ENCODE measurements around the gene HOXC6.

Gene HOXC6

DNA sequence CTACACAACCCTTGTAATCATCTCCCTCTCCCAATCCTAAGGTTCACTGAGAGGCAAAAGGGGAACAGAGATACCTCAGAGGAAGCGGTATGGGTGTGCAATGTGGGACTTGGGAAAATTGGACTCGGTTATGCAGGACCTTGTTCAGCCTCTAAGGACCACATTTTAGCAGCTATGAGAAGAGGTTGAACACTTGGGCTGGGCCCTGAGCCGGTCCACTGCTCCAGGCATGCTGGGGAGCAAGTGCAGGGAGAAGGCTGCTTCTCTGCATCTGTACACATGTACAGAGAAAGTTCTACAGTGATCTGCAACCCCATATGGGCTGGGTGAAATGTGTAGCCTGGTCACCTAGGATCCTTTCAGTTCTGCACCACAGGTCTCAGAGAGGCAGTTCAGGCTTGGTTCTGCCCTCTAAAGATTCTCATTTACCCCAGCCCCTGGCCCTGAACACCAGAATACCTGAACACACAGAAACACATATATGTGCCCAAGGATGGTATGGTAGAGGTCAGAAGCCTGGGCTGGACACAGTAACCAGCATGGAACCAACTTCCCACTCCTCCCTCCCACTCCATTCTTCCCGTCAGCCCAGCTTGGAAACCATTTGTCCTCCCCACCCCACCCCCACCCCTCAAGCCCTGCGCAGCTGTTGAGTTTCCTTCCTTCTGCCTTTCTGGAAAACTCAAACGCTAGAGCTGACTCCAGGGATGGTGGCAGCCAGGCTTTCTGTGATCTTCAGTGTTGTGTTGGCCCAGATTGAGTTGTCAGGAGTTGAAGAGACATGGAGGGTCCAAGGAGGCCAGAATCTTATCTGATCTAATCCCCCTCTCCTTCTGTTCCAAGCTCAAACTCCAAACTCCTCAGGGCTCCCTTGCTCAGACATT, 15.0 kb downstream of the HOXC6 start:
- no peak for DNase-seq (ENCODE audit: low read depth)

DNA sequence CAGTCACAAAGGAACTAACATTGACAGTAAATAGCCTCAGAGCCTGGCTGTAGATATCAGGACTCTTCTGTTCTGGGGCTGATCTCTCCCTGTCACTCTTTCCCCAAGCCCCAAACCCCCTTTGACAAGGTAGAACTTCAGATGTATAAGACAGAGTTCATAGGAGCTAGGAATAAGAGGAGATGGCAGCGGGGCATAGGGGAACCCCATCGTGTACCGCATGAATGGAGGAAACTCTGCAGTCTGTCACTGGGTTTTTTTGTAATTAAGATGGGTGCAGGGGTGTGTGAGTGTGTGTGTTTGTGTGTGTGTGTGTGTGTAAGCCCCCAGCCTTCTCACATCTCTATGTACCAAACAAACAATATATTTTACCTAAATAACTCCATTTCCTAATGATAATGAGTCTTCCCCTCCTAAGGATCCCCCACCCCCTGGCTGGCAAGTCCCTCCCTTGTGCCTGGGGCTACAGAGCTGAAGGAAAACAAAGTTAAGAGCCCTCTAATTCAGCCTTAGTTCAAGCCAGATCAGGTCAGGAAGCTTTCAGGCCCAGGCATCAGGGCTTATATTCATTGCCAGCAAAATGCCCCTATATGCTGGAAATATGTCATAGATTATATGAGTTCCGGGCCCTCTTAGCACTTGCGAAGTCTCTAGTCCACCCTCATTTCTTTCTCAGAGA, 16.3 kb downstream of the HOXC6 start:
- DNase-seq (ENCODE audit: low read depth), result no peak

DNA sequence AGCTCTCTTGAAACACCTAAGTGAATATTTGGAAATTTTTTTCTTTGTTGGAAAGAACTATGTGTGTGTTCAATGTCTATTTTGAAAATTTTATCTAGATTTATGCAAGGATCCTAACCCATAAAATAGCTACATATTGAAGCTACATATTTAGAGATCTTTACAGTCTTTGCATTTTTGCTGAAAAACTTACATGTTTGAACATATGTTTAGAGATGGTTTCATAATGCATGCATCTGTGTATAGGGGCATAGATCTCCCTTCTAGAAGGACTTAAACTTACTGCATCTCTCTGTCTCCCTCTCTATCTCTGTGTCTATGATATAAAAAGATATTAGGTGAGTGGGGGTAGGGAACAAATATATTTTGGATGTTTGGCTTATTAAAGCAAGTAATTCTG, 17.2 kb downstream of the HOXC6 start:
- DNase-seq (ENCODE audit: low read depth), result no peak

DNA sequence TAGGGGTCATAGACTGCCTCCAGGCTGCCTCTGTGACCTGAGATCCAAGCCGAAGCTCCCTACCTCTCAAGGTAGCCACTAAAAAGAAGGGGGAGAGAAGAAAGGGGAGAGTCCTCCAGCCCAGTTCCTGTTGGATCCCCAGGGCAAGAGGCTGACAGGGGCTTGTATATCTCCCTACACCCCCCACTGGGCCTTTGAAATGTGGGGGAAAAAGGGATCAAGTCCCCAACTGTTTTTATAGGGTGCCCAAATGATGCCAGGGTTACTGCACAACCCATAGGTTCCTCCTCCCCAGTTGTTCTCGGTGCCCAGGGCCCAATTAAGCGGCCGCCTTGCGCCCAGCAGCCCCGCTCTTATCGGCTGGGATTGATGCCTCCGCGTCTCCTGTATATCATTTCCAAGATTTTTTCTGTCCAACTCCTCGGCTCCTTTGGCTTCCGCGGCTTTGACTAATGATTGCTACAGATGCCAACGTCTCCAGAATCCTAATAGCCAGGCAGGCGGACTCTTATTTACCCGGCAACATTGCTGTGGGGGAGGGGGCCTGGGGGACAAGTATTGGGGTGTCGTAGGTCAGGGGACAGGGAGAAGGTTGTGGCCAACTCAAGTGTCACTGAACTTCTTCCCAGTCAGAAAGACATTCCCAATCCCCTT, 17.8 kb downstream of the HOXC6 start:
- DNase-seq (ENCODE audit: low read depth), result no peak

DNA sequence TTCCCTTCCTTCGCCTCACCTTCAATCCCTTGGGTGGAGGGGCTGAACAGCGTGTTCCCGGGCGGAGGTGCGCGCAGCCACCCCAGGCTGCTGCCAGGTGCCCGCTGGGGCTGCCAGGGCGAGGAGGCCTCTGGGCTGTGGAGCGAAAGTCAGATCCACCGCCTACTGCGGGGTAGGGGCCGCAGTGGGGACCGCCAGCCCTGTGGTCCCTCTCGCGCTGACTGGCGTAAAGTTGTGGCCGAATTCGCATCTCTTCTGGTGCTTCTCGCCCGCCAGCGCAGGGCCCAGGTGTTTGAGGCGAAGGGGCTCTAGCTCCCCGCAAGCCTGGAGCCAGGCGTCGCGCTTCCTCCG, 18.5 kb downstream of the HOXC6 start:
- DNase-seq (ENCODE audit: low read depth), result no peak

DNA sequence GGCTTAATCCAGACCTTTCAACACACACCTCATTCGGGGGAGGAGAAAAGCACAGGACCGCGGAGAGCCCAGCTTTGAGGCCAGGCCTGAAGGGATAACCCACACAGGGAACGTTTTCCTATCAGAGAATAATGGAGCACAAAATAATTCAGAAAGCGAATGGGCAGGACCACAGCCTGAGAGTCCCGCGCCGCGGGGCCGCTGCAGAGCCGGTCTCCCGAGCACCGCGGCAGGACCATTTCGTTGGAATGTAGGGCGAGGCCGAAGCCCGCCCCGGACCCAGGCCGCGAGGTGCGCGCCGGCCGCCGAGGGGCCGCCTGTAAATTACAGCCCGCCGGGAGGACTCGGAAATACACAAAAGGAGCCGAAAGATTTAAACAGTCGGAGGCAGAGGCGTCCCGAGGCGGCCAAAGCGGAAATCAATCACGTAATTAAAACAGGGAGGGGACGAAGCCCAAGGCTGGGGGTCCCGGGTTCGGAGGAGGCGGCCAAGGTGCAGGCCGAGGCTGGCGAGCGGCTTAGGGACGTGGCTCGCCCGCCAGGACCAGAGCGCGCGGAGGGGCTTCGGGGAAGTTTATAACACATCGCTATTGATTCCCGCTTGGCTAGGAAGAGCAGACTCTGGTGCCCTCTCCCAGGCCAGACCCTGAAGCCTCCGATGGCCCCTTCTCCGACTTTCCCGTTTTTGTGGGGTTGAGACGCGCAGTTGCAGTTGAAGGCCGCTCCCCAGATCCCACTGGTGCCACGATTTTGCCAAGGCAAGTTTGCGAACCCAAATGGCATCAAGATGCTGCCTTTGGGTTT, 19.1 kb downstream of the HOXC6 start:
- no peak for DNase-seq (ENCODE audit: low read depth)

DNA sequence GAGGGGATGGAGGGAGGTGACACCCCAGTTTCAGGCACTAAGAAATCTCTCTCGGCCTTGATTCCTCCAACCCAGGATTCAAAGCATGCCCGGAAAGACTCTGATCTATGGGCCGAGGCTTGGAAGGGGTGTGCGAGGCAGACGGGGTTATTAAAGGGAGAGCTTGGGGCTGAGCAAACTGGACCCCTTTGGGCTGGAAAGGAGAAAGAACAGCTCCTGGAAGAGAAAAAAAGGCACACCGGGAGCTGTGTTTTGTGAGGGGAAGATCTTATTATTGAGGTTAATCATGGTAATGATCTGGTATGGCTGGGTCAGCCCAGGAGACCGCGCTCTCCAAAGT, 19.7 kb downstream of the HOXC6 start:
- DNase-seq (ENCODE audit: low read depth), result no peak

DNA sequence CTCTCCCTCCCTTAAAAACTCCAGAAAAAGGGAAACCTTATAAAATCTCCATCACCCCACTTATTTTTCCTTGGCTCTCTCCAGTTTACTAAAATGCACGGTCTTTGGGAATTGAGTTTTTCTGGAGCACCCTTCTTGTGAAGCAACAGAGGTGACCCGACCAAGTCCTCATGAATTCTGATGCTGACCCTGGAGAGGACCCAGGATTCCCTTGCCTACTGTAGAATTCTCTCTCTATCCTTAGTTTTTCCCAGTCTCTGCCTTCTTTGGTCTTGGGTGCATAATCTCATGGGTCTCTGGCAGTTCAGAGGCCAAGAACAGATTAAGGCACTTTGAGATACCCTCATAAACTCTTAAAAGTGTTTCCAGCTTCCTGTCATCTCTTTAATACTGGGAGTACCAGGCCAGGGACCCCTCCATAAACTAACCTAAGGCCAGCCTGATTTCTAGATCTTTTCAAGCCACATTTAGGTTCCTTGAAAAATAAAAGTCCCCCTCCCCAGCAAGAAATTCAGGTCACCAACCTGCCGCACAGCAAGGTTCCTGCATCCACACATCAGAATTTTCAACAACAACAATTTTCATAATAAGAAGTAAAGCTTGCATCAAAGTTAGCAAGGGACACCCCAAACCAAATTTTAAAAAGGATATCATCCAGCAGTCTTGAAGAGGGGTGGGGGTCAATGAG, 20.3 kb downstream of the HOXC6 start:
- DNase-seq (ENCODE audit: low read depth), result no peak

DNA sequence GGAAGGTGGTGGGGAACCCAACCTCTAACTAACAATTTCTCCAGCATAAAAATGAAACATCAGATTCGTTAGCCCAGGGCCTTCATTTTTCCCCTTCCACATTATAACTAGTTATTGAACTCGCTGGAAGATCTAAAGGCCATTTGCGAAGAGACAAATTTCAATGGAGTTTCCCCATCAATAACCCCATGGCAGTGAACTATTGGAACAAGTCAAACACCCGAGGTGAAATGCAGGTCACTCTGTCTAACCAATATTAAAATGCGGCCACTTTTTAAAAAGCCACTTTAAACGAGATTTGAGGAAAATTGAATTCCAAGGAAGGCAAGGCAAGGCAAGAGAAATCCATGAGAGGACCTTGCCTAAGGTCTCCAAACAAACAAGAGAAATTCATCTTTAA, 20.9 kb downstream of the HOXC6 start:
- DNase-seq (ENCODE audit: low read depth), result no peak

DNA sequence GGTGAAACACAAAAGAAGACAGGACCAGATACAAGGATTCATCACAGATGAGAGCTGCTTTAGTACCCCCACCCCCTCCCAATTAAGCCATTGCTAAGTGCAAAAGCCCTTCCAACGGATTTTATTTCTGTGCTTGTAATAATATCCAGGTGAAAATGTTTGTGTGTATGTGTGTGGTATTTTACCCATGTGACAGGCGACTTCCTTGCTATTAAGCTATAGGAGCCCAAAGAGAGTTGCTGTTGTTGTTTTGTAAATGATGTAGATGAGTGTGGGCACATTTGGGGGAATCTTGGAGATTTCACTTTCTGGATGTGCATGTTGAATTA, 22.2 kb downstream of the HOXC6 start:
- DNase-seq (ENCODE audit: low read depth), result no peak

DNA sequence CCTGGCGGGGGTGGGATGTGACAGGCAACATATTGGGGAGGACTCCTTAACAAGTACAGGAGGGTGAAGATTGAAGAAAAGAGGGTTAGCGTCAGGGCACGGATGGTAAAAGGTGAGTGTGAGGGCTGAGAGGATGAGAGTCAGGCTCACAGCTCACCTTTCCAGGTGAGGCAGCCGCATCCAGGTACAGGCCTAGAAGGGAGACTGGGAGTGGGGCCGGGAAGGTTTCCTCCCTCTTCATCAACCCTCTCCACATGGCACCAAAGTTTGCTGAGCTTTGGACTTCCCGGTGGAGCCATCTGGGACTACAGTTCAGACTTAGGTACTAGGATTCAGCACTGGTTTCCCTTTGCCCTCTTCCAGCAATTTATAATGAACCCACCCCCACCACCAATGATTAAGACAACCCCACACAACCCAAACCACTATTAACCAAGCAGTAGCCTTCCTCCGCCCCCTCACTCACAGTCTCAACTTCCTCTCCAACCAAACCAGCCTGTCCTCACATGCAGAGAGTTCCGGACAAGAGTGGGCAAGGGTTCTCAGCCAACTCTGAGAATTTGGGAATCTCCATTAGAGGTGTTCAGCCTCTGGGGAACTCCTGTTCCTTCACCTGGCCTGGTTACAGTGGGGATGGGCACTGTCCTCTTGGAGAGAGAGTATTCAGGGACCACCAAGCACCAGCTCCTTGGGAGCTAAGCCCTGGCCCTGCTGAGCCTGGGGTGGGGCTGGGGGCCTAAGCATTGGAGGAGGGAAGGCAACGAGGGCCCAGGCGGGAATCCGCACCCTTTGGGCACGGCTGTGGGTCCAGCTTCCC, 23.0 kb downstream of the HOXC6 start:
- DNase-seq (ENCODE audit: low read depth), result no peak

DNA sequence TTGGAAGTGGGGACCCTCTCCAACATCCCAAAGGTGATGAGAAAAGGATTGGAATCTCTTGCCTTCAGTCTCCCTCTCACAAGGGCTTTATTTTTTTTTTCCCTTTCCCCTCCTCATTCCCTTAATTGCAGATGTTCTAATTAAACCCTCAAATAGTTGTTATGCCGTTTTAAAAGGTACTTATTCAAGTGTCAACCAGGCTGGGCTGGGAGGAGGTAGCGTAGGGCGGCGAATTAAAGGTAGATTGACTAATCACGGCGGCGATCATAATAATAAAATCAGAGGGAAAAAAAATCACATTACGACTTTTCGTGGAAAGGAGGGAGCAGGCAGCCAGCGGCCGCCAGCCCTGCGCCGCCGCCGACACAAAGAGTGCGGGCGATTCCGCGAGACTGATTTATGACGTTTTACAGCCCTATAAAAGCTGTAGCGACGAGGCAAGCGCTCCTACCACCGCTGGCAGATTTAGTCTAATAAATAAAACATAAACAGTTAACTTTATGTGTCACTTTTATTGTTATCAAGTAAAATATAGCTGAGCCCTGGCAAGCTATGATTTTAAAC, 23.7 kb downstream of the HOXC6 start:
- no peak for DNase-seq (ENCODE audit: low read depth)

DNA sequence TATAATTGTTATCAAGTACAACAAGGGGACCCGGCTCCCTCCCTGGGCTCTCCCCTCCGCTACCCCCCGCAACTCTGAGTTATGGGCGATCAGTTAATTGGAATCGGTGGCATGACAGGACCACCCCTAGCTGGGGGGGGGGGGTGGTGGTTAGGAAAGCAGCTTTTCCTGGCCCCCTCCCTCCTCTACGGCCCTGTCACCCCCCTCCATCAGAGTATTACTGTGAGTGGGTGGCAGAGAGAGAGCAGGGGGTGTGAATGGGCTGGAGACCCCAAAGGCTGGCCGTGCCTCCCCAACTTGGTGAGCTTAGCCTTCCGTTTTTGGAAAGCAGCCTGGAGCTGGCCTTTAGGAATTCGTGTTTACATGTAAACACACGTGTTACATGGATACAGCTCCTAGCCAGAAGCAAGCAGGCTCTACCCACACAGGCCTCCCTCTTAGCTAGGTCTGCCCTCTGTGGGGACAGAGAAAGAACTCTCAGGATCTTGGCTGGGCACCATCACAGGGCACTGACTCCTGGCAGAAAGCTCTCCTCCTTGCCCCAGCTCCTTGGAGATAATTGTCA, 24.3 kb downstream of the HOXC6 start:
- no peak for DNase-seq (ENCODE audit: low read depth)

DNA sequence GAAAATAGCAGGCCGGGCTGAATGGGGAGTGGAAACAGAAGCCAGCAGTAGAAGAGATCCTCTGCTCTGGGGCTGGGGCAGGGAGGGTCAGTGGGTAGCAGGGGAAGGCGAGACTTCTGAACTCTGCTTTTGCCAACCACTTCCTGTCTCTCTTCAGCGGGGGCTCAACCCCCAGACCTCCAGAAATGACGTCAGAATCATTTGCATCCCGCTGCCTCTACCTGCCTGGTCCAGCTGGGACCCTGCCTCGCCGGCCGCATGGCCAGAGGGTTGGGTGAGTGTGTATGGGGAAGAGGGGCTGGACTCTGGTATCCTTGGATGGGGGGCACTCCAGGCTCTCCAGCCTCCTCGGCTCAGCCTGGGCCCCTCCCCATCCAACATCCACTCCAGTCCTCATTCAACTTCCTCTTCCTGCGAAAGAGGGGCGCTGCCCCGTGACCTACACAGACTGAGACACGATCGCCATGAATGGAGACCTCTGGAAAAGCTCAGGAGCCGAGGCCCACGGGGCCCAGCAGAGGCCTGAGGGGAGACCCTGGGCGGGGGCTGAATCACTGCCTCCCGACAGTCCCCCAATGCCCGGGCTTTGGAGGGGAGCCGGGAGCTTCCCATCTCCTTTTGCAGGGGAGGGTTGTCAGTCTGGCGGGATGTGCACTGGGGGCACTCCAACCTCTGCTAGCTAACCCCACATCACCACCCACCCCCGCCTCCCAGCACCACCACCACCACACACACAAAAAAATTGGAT, 24.9 kb downstream of the HOXC6 start:
- DNase-seq (ENCODE audit: low read depth), result no peak

DNA sequence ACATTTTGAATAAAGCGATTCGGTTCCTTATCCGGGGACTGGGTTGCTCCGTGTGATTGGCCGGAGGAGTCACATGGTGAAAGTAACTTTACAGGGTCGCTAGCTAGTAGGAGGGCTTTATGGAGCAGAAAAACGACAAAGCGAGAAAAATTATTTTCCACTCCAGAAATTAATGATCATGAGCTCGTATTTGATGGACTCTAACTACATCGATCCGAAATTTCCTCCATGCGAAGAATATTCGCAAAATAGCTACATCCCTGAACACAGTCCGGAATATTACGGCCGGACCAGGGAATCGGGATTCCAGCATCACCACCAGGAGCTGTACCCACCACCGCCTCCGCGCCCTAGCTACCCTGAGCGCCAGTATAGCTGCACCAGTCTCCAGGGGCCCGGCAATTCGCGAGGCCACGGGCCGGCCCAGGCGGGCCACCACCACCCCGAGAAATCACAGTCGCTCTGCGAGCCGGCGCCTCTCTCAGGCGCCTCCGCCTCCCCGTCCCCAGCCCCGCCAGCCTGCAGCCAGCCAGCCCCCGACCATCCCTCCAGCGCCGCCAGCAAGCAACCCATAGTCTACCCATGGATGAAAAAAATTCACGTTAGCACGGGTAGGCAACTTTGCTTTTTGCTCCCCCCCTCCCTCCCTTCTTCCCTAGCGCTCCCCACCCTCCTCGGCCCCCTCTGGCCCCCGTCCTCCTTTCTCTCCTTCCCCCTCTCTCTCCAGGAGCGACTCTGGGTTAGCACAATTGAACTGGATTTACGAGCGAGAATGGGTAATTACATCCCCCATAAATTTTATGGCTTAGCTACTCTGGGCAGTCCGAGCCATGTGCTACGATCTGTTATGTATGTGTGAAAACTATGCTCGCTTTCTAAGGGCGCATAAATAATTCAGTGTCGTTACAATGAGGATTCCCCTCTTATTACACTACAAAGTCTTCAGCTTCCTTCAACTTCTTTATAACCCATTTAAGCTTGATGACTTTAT, 25.8 kb downstream of the HOXC6 start, which contains the start of gene HOXC4:
HOXC4 (plus strand) TSS at position 85 of the 991 bp plus-strand sequence; CDS start at position 173, 88 bp downstream.
- no peak for DNase-seq (ENCODE audit: low read depth)

DNA sequence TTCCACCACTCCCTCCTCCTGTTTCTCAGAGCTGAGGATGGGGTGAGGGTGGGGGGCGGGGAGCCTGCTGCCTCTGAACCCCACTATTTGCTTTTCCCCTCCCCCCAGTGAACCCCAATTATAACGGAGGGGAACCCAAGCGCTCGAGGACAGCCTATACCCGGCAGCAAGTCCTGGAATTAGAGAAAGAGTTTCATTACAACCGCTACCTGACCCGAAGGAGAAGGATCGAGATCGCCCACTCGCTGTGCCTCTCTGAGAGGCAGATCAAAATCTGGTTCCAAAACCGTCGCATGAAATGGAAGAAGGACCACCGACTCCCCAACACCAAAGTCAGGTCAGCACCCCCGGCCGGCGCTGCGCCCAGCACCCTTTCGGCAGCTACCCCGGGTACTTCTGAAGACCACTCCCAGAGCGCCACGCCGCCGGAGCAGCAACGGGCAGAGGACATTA, 26.5 kb downstream of the HOXC6 start:
- no peak for DNase-seq (ENCODE audit: low read depth)

DNA sequence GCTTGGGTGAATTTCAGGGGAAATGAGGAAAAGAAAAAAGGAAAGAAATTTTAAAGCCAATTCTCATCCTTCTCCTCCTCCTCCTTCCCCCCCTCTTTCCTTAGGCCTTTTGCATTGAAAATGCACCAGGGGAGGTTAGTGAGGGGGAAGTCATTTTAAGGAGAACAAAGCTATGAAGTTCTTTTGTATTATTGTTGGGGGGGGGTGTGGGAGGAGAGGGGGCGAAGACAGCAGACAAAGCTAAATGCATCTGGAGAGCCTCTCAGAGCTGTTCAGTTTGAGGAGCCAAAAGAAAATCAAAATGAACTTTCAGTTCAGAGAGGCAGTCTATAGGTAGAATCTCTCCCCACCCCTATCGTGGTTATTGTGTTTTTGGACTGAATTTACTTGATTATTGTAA, 27.3 kb downstream of the HOXC6 start:
- DNase-seq (ENCODE audit: low read depth), result no peak

DNA sequence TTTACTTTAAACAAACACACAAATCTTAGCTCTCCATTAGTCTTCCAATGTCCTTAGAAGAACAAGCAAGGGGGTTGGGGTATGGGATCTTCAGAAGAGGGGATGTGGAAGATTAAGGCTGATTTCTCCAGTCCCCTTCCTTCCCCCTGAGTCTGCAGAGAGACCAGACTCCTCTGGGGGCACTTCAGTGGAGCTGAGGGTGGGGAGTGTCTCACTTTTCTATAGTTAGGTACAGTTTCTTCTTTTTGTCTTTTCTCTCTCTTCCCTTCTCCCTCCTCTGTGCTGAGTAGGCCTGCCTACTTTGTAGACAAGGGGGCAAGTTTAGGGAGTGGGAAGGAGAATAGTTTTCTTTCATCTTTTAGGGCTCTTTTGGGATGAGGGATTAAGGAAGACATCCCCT, 27.9 kb downstream of the HOXC6 start:
- no peak for DNase-seq (ENCODE audit: low read depth)
